Spleen (tissue), 11 donors: ENCODE measurements around the gene STYXL1. TPM values are rescaled to one million over a fixed set of nuclear protein-coding genes. Genes with fewer than 3 reads are reported as not detected.

Source experiments
- DNase-seq: peaks from one replicate; pipeline ENCODE4 v3.0.0-alpha.2; 2020
- H3K27ac ChIP-seq, 8 donors: fragments of 200-600 bp; sonication (generic) in 7 of 8; 1 replicate in 4 of 8; 2 replicates in 4 of 8; pipeline versions ENCODE4 v1.5.0 to v1.8.0; 2016 to 2021; ENCODE audit warnings: inconsistent platforms in 4 of 8, mild to moderate bottlenecking in 4 of 8, moderate library complexity in 1 of 8
- H3K27me3 ChIP-seq, 7 donors: fragments of 200-600 bp; sonication (generic) in 6 of 7; replicated peaks in 1 of 7; 1 replicate in 4 of 7; 2 replicates in 3 of 7; pipeline versions ENCODE4 v1.5.0 to v1.8.0; 2016 to 2021; ENCODE audit warnings: inconsistent platforms in 3 of 7, mild to moderate bottlenecking in 1 of 7
- H3K36me3 ChIP-seq, 6 donors: fragments of 200-600 bp; sonication (generic) in 5 of 6; 1 replicate in 4 of 6; 2 replicates in 2 of 6; pipeline versions ENCODE4 v1.5.0 to v1.8.0; 2016 to 2021; ENCODE audit warnings: inconsistent platforms in 2 of 6
- H3K4me1 ChIP-seq, 6 donors: fragments of 200-600 bp; sonication (generic) in 5 of 6; 1 replicate in 3 of 6; 2 replicates in 3 of 6; pipeline versions ENCODE4 v1.5.0 to v1.8.0; 2016 to 2021; ENCODE audit warnings: inconsistent platforms in 3 of 6
- H3K4me3 ChIP-seq, 8 donors: fragments of 200-600 bp; sonication (generic) in 7 of 8; 1 replicate in 4 of 8; 2 replicates in 4 of 8; pipeline versions ENCODE4 v1.5.0 to v1.8.0; 2016 to 2021; ENCODE audit warnings: inconsistent platforms in 4 of 8, mild to moderate bottlenecking in 4 of 8, moderate library complexity in 2 of 8
- H3K9me3 ChIP-seq, 8 donors: fragments of 200-600 bp; sonication (generic) in 7 of 8; 1 replicate in 4 of 8; 2 replicates in 4 of 8; pipeline versions ENCODE4 v1.5.0 to v1.8.0; 2016 to 2021; ENCODE audit warnings: inconsistent platforms in 4 of 8
- POLR2A ChIP-seq, 3 donors: fragments of 450-650 bp; IDR thresholded peaks; one replicate each; pipeline ENCODE4 v1.5.1; 2017; ENCODE audit warnings: antibody characterized with exemption in 3 of 3, mild to moderate bottlenecking in 1 of 3
- POLR2AphosphoS5 ChIP-seq, 3 donors: sonication (generic); formaldehyde crosslinking; IDR thresholded peaks; one replicate each; pipeline ENCODE4 v1.5.1; 2017; ENCODE audit warnings: antibody characterized with exemption in 3 of 3
- WGBS, 5 donors: extraction: QIAGEN DNeasy Blood & Tissue Kit in 3 of 5; methylation state at CpG; one replicate each; pipeline versions ENCODE4 v1.1.5 to v1.1.7; 2013 to 2018; 5-methylcytosine and 5-hydroxymethylcytosine counted together
- intact Hi-C: fragments of 100-400 bp; cut with DNase I; formaldehyde crosslinking; loops from one replicate; pipeline ENCODE4 v1.15.0; 2023; ENCODE audit warnings: low total_unique reads
- polyA plus RNA-seq, 3 donors: library from polyadenylated mRNA; stranded (reverse); fragments of 200-250 nt; gene quantifications; one replicate each; pipeline ENCODE4 v1.2.1, GENCODE V29; 2013
- total RNA-seq, 7 donors: library from RNA; depleted of rRNA in 3 of 7; stranded (reverse); fragments of >200 nt in 3 of 7; fragmentation: NEBNext Ultra II Directional in 4 of 7; extraction: Animal tissue kit (Norgen Biotek cat#: 25700) in 4 of 7; gene quantifications; one replicate each; pipeline versions ENCODE4 v1.1.0 to v1.2.1, GENCODE V29; 2016 to 2021
- TF ChIP-seq, protein P1 (sequence below), 11 experiments: fragments of 200-600 bp in 7 of 11; fragments of 450-650 bp in 4 of 11; sonication (generic) in 4 of 11; IDR thresholded peaks in 8 of 11; conservative IDR thresholded peaks in 3 of 11; 1 replicate in 7 of 11; 2 replicates in 4 of 11; pipeline versions ENCODE4 v1.4.0 to v1.8.0; 2016 to 2021; ENCODE audit warnings: antibody characterized with exemption in 11 of 11, inconsistent platforms in 4 of 11, mild to moderate bottlenecking in 1 of 11
- donor health status: healthy with polysubstance abuse.
- donor health status: DM: no; HTN: no; CAD: no; lungs with moderate emphysema.
- donor health status: DM: no; HTN: no; CAD: no.
- donor health status: Bipolar disorder and iron deficiency.
- donor health status: healthy.
- donor health status: DM: no; HTN: no; CAD: no.
- donor health status: DM: yes; HTN: yes; CAD: no.

The STYXL1 gene
- total and polyA plus RNA-seq, 10 donors, result 18.3 to 60.4 (median 34.4) TPM

DNA sequence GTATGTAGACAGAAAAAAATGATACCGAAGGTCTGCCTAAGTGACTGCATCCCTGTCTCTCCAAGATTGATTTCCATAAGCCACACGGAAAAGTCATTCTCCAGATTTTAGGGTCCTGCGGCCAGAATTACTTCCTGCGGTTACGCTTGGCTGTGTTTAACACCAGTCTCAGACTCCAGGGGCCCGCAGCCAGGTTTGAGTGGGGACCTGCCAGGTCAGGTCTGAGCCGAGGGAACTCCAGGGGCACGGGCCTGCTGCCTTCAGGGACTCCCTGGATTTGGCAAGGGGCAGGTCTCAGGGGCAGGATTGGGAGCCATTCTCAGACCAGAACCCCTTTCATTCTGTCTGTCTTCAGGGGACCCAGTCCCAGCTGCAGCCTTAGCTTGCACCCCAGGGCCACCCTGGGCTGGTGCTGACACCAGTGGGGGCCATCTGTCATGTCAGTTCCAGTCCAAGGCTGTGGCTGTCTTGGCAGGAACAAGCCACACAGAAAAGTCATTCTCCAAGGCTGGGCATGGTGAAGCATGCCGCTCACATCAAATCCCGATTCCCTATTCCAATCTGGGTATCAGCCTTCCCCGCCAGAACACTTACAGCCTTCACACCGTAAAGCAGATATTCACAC is 92.4 kb downstream of the STYXL1 start:
- 94 to 96% (median 95%) methylated on average over 11 to 12 of the region's 12 CpGs for WGBS, 5 donors
- Histone ChIP-seq H3K9me3 (no peaks in the 10 kb centered on the region), H3K27me3 (no peaks in the 10 kb centered on the region), H3K36me3 (peaks cover 0 to 69% (median 53%) of the 10 kb centered on the region in 6 donors), H3K27ac (no peak overlapping the region), H3K4me3 (no peak overlapping the region), H3K4me1 (peaks cover 0 to 45% (median 16%) of the 10 kb centered on the region in 6 donors)
- intact Hi-C loops, result no loop called here
- TF ChIP-seq POLR2A (IDR thresholded peaks at IDR 0.05) (no peak), POLR2AphosphoS5 (IDR thresholded peaks at IDR 0.05) (no peak)
- no peak for DNase-seq

GRCh38 chr7:75953931-75954330 is 93.9 kb downstream of the STYXL1 start:
- H3K27ac ChIP-seq, result peak overlapping the region in 7 of 8 donors; percentile 46 to 90 (median 84)
- DNase-seq, result no peak
- no peaks in the 10 kb centered on the region for H3K9me3 ChIP-seq
- H3K4me1 ChIP-seq, result peaks cover 0 to 60% (median 18%) of the 10 kb centered on the region in 6 donors
- intact Hi-C loops, result no loop called here
- no peak for TF ChIP-seq POLR2AphosphoS5 (IDR thresholded peaks at IDR 0.05)
- TF ChIP-seq POLR2A (IDR thresholded peaks at IDR 0.05), result no peak
- TF ChIP-seq, protein P1, sequence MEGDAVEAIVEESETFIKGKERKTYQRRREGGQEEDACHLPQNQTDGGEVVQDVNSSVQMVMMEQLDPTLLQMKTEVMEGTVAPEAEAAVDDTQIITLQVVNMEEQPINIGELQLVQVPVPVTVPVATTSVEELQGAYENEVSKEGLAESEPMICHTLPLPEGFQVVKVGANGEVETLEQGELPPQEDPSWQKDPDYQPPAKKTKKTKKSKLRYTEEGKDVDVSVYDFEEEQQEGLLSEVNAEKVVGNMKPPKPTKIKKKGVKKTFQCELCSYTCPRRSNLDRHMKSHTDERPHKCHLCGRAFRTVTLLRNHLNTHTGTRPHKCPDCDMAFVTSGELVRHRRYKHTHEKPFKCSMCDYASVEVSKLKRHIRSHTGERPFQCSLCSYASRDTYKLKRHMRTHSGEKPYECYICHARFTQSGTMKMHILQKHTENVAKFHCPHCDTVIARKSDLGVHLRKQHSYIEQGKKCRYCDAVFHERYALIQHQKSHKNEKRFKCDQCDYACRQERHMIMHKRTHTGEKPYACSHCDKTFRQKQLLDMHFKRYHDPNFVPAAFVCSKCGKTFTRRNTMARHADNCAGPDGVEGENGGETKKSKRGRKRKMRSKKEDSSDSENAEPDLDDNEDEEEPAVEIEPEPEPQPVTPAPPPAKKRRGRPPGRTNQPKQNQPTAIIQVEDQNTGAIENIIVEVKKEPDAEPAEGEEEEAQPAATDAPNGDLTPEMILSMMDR (IDR thresholded peaks at IDR 0.05 in 8 of 11, conservative IDR thresholded peaks at IDR 0.05 in 3 of 11), result no peak
- 66 to 85% (median 74%) methylated on average over 11 of the region's 11 CpGs for WGBS, 5 donors
- no peaks in the 10 kb centered on the region for H3K27me3 ChIP-seq
- peaks cover 0 to 54% (median 43%) of the 10 kb centered on the region in 6 donors for H3K36me3 ChIP-seq
- H3K4me3 ChIP-seq, result no peak overlapping the region

- H3K4me1 ChIP-seq, result peaks cover 0 to 65% (median 18%) of the 10 kb centered on the region in 6 donors
- peaks cover 0 to 51% (median 40%) of the 10 kb centered on the region in 6 donors for H3K36me3 ChIP-seq
- no peaks in the 10 kb centered on the region for H3K9me3 ChIP-seq
- H3K27ac ChIP-seq, result peak overlapping the region in 7 of 8 donors; percentile 46 to 90 (median 84)
- no peak for DNase-seq
- no peaks in the 10 kb centered on the region for H3K27me3 ChIP-seq
- TF ChIP-seq POLR2A (IDR thresholded peaks at IDR 0.05) (no peak), POLR2AphosphoS5 (IDR thresholded peaks at IDR 0.05) (peak in 1 of 3 donors; percentile 4)
- TF ChIP-seq, protein P1 (IDR thresholded peaks at IDR 0.05 in 8 of 11, conservative IDR thresholded peaks at IDR 0.05 in 3 of 11), result no peak
- 48 to 79% (median 51%) methylated on average over 2 to 7 of the region's 7 CpGs for WGBS, 5 donors
- intact Hi-C loops, result no loop called here
- H3K4me3 ChIP-seq, result no peak overlapping the region
These were observed 94.4 kb downstream of the STYXL1 start for GRCh38 chr7:75953431-75953830.

DNA sequence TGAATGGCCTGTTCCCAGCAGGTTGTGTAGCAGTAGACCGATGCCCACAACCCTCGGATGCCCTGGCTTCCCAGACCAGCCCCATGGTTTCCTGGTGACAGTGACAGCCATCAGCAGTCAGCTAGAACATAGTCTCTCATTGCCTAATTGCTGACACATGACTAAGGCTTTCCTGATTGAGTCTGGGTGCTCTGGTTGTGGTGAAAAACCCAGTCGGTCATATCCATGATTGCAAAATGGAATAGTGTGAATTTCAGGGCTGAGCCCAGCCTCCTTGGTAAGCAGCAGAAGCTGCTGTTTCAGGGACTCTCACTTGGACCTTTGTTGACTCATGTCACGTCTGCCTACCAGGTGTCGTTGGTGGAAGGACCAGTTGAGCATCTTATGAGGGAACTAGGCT is 96.3 kb downstream of the STYXL1 start:
- H3K4me3 ChIP-seq, result peak overlapping the region in 1 of 8 donors; percentile 5
- peak; percentile 83 for DNase-seq
- peaks cover 0 to 51% (median 22%) of the 10 kb centered on the region in 6 donors for H3K36me3 ChIP-seq
- no peaks in the 10 kb centered on the region for H3K27me3 ChIP-seq
- H3K9me3 ChIP-seq, result no peaks in the 10 kb centered on the region
- H3K27ac ChIP-seq, result peak overlapping the region in 7 of 8 donors; percentile 5 to 86 (median 79)
- intact Hi-C loops, result no loop called here
- TF ChIP-seq, protein P1 (IDR thresholded peaks at IDR 0.05 in 8 of 11, conservative IDR thresholded peaks at IDR 0.05 in 3 of 11), result no peak
- peak in 2 of 3 donors; percentile 25 to 80 for TF ChIP-seq POLR2AphosphoS5 (IDR thresholded peaks at IDR 0.05)
- no peak for TF ChIP-seq POLR2A (IDR thresholded peaks at IDR 0.05)
- WGBS, 5 donors, result 38 to 84% (median 52%) methylated on average over 3 to 5 of the region's 5 CpGs
- H3K4me1 ChIP-seq, result peaks cover 0 to 72% (median 20%) of the 10 kb centered on the region in 6 donors
